Neural progenitor cell (in vitro differentiated cells): ENCODE data around the gene TNIP1. TPM values are rescaled to one million over a fixed set of nuclear protein-coding genes. Genes with fewer than 3 reads are reported as not detected.

Source experiments
- DNase-seq: peaks from one replicate; pipeline ENCODE4 v3.0.0-alpha.2; 2016; ENCODE audit warnings: low spot score
- H2AFZ ChIP-seq: fragments of 200-600 bp; sonication (generic); replicated peaks from 2 replicates; pipeline ENCODE4 v1.6.1; 2016; ENCODE audit warnings: antibody characterized with exemption
- H3F3A ChIP-seq: fragments of 200-600 bp; sonication (generic); 2 replicates; pipeline ENCODE4 v1.6.1; 2016; ENCODE audit warnings: antibody characterized with exemption, low read depth
- H3K27ac ChIP-seq: fragments of 200-600 bp; sonication (generic); 2 replicates; pipeline ENCODE4 v1.5.1; 2016; ENCODE audit warnings: mild to moderate bottlenecking
- H3K27me3 ChIP-seq: fragments of 200-600 bp; sonication (generic); 2 replicates; pipeline ENCODE4 v1.6.1; 2016; ENCODE audit warnings: mild to moderate bottlenecking, moderate library complexity
- H3K36me3 ChIP-seq: fragments of 200-600 bp; sonication (generic); 2 replicates; pipeline ENCODE4 v1.5.1; 2016
- H3K4me1 ChIP-seq: fragments of 200-600 bp; sonication (generic); 2 replicates; pipeline ENCODE4 v1.6.1; 2016; ENCODE audit warnings: mixed run types
- H3K4me2 ChIP-seq: fragments of 200-600 bp; sonication (generic); 2 replicates; pipeline ENCODE4 v1.6.1; 2016
- H3K4me3 ChIP-seq: fragments of 200-600 bp; sonication (generic); 2 replicates; pipeline ENCODE4 v1.5.1; 2016
- H3K79me2 ChIP-seq: fragments of 200-600 bp; sonication (generic); 2 replicates; pipeline ENCODE4 v1.6.1; 2016; ENCODE audit warnings: low read depth
- H3K9ac ChIP-seq: fragments of 200-600 bp; sonication (generic); 2 replicates; pipeline ENCODE4 v1.6.1; 2016
- H3K9me3 ChIP-seq: fragments of 200-600 bp; sonication (generic); 2 replicates; pipeline ENCODE4 v1.5.1; 2016; ENCODE audit warnings: low read depth
- H4K20me1 ChIP-seq: fragments of 200-600 bp; sonication (generic); 2 replicates; pipeline ENCODE4 v1.6.1; 2016; ENCODE audit warnings: low read depth
- H3K27ac Mint-ChIP-seq: 3 replicates; pipeline ENCODE4 v1.8.0; 2021; ENCODE audit warnings: mixed read lengths
- H3K27me3 Mint-ChIP-seq: 2 replicates; pipeline ENCODE4 v1.8.0; 2022; ENCODE audit warnings: low read depth, mild to moderate bottlenecking, inconsistent platforms, moderate library complexity, mixed read lengths; ENCODE audit not compliant: insufficient read depth
- H3K36me3 Mint-ChIP-seq: 3 replicates; pipeline ENCODE4 v1.8.0; 2021; ENCODE audit warnings: mixed read lengths
- H3K4me1 Mint-ChIP-seq: 3 replicates; pipeline ENCODE4 v1.8.0; 2021; ENCODE audit warnings: mixed read lengths
- H3K4me3 Mint-ChIP-seq: 3 replicates; pipeline ENCODE4 v1.8.0; 2021; ENCODE audit warnings: mild to moderate bottlenecking, moderate library complexity, mixed read lengths
- H3K9me3 Mint-ChIP-seq: 3 replicates; pipeline ENCODE4 v1.8.0; 2020; ENCODE audit warnings: mixed read lengths
- CTCF ChIP-seq: fragments of 200-600 bp; sonication (generic); IDR thresholded peaks from 2 replicates; pipeline ENCODE4 v1.5.1; 2017; ENCODE audit warnings: antibody characterized with exemption, mild to moderate bottlenecking
- EZH2 ChIP-seq: fragments of 200-600 bp; sonication (generic); IDR thresholded peaks from 2 replicates; pipeline ENCODE4 v1.6.1; 2017; ENCODE audit warnings: antibody characterized with exemption, mild to moderate bottlenecking, moderate library complexity
- EZH2phosphoT487 ChIP-seq: fragments of 200-600 bp; sonication (generic); IDR thresholded peaks from 2 replicates; pipeline ENCODE4 v1.6.1; 2017; ENCODE audit warnings: antibody characterized with exemption
- total RNA-seq: library from RNA; depleted of rRNA; stranded (reverse); fragments of >200 nt; gene quantifications from 2 replicates; pipeline ENCODE4 v1.2.3, GENCODE V29; 2015; ENCODE audit warnings: low replicate concordance

TNIP1 gene
- total RNA-seq, 1 donor from 2014 or later, result 33.5 TPM

- H4K20me1 ChIP-seq, result no peaks in the 10 kb centered on the region
- Mint-ChIP-seq H3K9me3 (no peaks in the 10 kb centered on the region), H3K4me1 (no peaks in the 10 kb centered on the region), H3K27ac (peak overlapping the region; percentile 61), H3K36me3 (peaks cover 24% of the 10 kb centered on the region), H3K4me3 (no peak overlapping the region), H3K27me3 (no peaks in the 10 kb centered on the region)
- no peaks in the 10 kb centered on the region for H3K4me1 ChIP-seq
- no peak overlapping the region for H3K9ac ChIP-seq
- no peak overlapping the region for H3K4me3 ChIP-seq
- no peak overlapping the region for H3K4me2 ChIP-seq
- no peaks in the 10 kb centered on the region for H3K36me3 ChIP-seq
- no peaks in the 10 kb centered on the region for H3K79me2 ChIP-seq
- no peak for DNase-seq
- no peaks in the 10 kb centered on the region for H3K27me3 ChIP-seq
- H2AFZ ChIP-seq, result no peak overlapping the region
- H3K27ac ChIP-seq, result no peak overlapping the region
- no peaks in the 10 kb centered on the region for H3F3A ChIP-seq
- H3K9me3 ChIP-seq, result no peaks in the 10 kb centered on the region
- TF ChIP-seq CTCF, result no peak
- TF ChIP-seq EZH2, result no peak
- TF ChIP-seq EZH2phosphoT487, result no peak
Observed at GRCh38 chr5:151034422-151035379, 46.1 kb downstream of the TNIP1 start.

- Histone ChIP-seq H4K20me1 (no peaks in the 10 kb centered on the region), H3K4me2 (no peak overlapping the region), H2AFZ (no peak overlapping the region), H3K36me3 (no peaks in the 10 kb centered on the region), H3K9me3 (no peaks in the 10 kb centered on the region), H3K27ac (no peak overlapping the region), H3F3A (no peaks in the 10 kb centered on the region), H3K4me1 (no peaks in the 10 kb centered on the region), H3K79me2 (no peaks in the 10 kb centered on the region), H3K27me3 (no peaks in the 10 kb centered on the region), H3K4me3 (no peak overlapping the region), H3K9ac (no peak overlapping the region)
- H3K9me3 Mint-ChIP-seq, result no peaks in the 10 kb centered on the region
- no peaks in the 10 kb centered on the region for H3K27me3 Mint-ChIP-seq
- no peak overlapping the region for H3K27ac Mint-ChIP-seq
- peaks cover 25% of the 10 kb centered on the region for H3K36me3 Mint-ChIP-seq
- DNase-seq, result no peak
- H3K4me3 Mint-ChIP-seq, result no peak overlapping the region
- TF ChIP-seq EZH2phosphoT487, result no peak
- no peak for TF ChIP-seq EZH2
- no peaks in the 10 kb centered on the region for H3K4me1 Mint-ChIP-seq
Observed at GRCh38 chr5:151033217-151033934, 47.5 kb downstream of the TNIP1 start.

- H3K27ac ChIP-seq, result no peak overlapping the region
- H3K27ac Mint-ChIP-seq, result no peak overlapping the region
- no peak overlapping the region for H3K4me2 ChIP-seq
- no peaks in the 10 kb centered on the region for H3K4me1 ChIP-seq
- H3K4me1 Mint-ChIP-seq, result no peaks in the 10 kb centered on the region
- H3K4me3 ChIP-seq, result no peak overlapping the region
- H3K9me3 ChIP-seq, result no peaks in the 10 kb centered on the region
- H3K27me3 Mint-ChIP-seq, result no peaks in the 10 kb centered on the region
- no peaks in the 10 kb centered on the region for H3K79me2 ChIP-seq
- H3K9me3 Mint-ChIP-seq, result no peaks in the 10 kb centered on the region
- H4K20me1 ChIP-seq, result no peaks in the 10 kb centered on the region
- no peak overlapping the region for H3K9ac ChIP-seq
- no peak overlapping the region for H3K4me3 Mint-ChIP-seq
- no peak for DNase-seq
- H3F3A ChIP-seq, result no peaks in the 10 kb centered on the region
- TF ChIP-seq EZH2phosphoT487 (no peak), CTCF (no peak), EZH2 (no peak)
- no peaks in the 10 kb centered on the region for H3K27me3 ChIP-seq
- H3K36me3 Mint-ChIP-seq, result peaks cover 27% of the 10 kb centered on the region
- H3K36me3 ChIP-seq, result no peaks in the 10 kb centered on the region
- no peak overlapping the region for H2AFZ ChIP-seq
Observed at GRCh38 chr5:151031554-151031953, 49.3 kb downstream of the TNIP1 start.
